Activated T-helper 2 cell treated with anti-CD3 and anti-CD28 coated beads, Interferon-gamma antibody, Interleukin-2, Interleukin-4, amounts not matched to agents 10 μg/mL and 5 μg/mL and 100 μg/mL, durations not matched to agents 14 hours and 24 hours and 36 hours (primary cell): Measurements from ENCODE around the gene PRDX1. TPM values are rescaled to one million over a fixed set of nuclear protein-coding genes. Genes with fewer than 3 reads are reported as not detected.

Source experiments
- DNase-seq: peaks from one replicate; pipeline ENCODE4 v3.0.0; 2021; ENCODE audit warnings: low spot score
- H3K27ac Mint-ChIP-seq: one replicate; pipeline ENCODE4 v1.8.0; 2021; ENCODE audit warnings: mixed read lengths
- H3K27me3 Mint-ChIP-seq: one replicate; pipeline ENCODE4 v1.8.0; 2021; ENCODE audit warnings: low read depth, mixed read lengths
- H3K36me3 Mint-ChIP-seq: one replicate; pipeline ENCODE4 v1.8.0; 2021; ENCODE audit warnings: low read depth, mixed read lengths
- H3K4me1 Mint-ChIP-seq: one replicate; pipeline ENCODE4 v1.8.0; 2021; ENCODE audit warnings: low read depth, mixed read lengths
- H3K4me3 Mint-ChIP-seq: one replicate; pipeline ENCODE4 v1.8.0; 2021; ENCODE audit warnings: low read depth, mild to moderate bottlenecking, moderate library complexity, mixed read lengths
- H3K9me3 Mint-ChIP-seq: one replicate; pipeline ENCODE4 v1.8.0; 2021; ENCODE audit warnings: mixed read lengths
- intact Hi-C: fragments of 100-400 bp; cut with micrococcal nuclease; formaldehyde crosslinking; loops from one replicate; pipeline ENCODE4 v1.15.1; 2023
- total RNA-seq: library from RNA; stranded (reverse); gene quantifications from 2 replicates; pipeline ENCODE4 v1.2.3, GENCODE V29; 2022

PRDX1 gene
- total RNA-seq, 1 donor from 2014 or later = 703 TPM

GRCh38 chr1:45510036-45510971, 11.4 kb downstream of the PRDX1 start:
- intact Hi-C loops = no loop called here
- Mint-ChIP-seq H3K4me1 (peaks cover 6% of the 10 kb centered on the region), H3K27ac (peak overlapping the region; percentile 16), H3K4me3 (no peak overlapping the region), H3K9me3 (no peaks in the 10 kb centered on the region), H3K36me3 (peaks cover 67% of the 10 kb centered on the region), H3K27me3 (no peaks in the 10 kb centered on the region)
- no peak for DNase-seq

- H3K27ac Mint-ChIP-seq = no peak overlapping the region
- no peak for DNase-seq
- no peaks in the 10 kb centered on the region for H3K27me3 Mint-ChIP-seq
- H3K4me1 Mint-ChIP-seq = peaks cover 6% of the 10 kb centered on the region
- H3K36me3 Mint-ChIP-seq = peaks cover 49% of the 10 kb centered on the region
- intact Hi-C loops = no loop called here
- H3K9me3 Mint-ChIP-seq = no peaks in the 10 kb centered on the region
- H3K4me3 Mint-ChIP-seq = no peak overlapping the region
Measured at GRCh38 chr1:45508295-45509151, 13.2 kb downstream of the PRDX1 start.

DNA sequence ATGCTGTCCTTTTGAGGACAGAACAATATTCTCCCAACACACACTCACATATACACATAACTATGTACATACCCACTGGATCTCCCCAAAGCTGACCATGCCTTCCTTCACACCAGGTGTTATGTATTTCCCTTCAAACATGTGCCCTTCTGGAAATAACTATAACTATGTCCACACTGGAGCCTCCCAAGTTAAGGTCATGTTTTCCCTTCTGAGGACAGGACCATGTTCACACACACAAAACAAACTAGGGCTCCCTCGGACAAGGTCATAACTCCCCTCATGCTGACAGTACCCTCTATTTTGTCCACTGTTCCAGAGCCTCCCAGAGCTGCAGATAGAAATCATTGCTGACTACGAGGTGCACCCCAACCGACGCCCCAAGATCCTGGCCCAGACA, 13.8 kb downstream of the PRDX1 start:
- Mint-ChIP-seq H3K4me1 (peaks cover 2% of the 10 kb centered on the region), H3K27me3 (no peaks in the 10 kb centered on the region), H3K9me3 (no peaks in the 10 kb centered on the region), H3K27ac (no peak overlapping the region), H3K36me3 (peaks cover 44% of the 10 kb centered on the region), H3K4me3 (no peak overlapping the region)
- no peak for DNase-seq
- intact Hi-C loops = no loop called here

- intact Hi-C loops = no loop called here
- Mint-ChIP-seq H3K4me3 (no peak overlapping the region), H3K9me3 (no peaks in the 10 kb centered on the region), H3K27me3 (no peaks in the 10 kb centered on the region), H3K4me1 (peaks cover 1% of the 10 kb centered on the region), H3K36me3 (peaks cover 38% of the 10 kb centered on the region), H3K27ac (no peak overlapping the region)
- no peak for DNase-seq
Measured at GRCh38 chr1:45507195-45507594, 14.5 kb downstream of the PRDX1 start.

GRCh38 chr1:45503462-45504360, 18.0 kb downstream of the PRDX1 start:
- H3K4me3 Mint-ChIP-seq = no peak overlapping the region
- peaks cover 31% of the 10 kb centered on the region for H3K4me1 Mint-ChIP-seq
- H3K27me3 Mint-ChIP-seq = no peaks in the 10 kb centered on the region
- H3K9me3 Mint-ChIP-seq = no peaks in the 10 kb centered on the region
- no peak for DNase-seq
- H3K27ac Mint-ChIP-seq = no peak overlapping the region
- H3K36me3 Mint-ChIP-seq = peaks cover 7% of the 10 kb centered on the region
- intact Hi-C loops = no loop called here

DNA sequence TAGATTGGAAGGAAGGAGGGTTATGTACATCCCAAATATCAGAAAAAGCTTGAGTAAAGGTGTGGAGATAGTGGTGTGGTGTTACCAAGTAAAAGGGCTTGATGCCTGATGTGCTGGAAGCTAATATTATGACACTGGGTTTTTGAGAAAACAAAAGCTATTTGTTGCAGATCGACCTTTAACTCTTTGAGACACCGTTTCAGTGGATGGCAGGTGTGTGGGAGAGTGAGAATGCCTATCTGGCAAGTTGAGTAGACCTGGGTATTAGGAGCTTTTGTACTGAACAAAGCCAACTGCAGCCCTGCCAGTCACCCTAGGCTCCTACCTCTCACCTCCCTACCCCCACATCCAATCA, 20.2 kb downstream of the PRDX1 start:
- Mint-ChIP-seq H3K9me3 (no peaks in the 10 kb centered on the region), H3K27ac (no peak overlapping the region), H3K36me3 (peaks cover 1% of the 10 kb centered on the region), H3K4me3 (peak overlapping the region; percentile 87), H3K27me3 (no peaks in the 10 kb centered on the region), H3K4me1 (peaks cover 33% of the 10 kb centered on the region)
- intact Hi-C loops = no loop called here
- DNase-seq = no peak

DNA sequence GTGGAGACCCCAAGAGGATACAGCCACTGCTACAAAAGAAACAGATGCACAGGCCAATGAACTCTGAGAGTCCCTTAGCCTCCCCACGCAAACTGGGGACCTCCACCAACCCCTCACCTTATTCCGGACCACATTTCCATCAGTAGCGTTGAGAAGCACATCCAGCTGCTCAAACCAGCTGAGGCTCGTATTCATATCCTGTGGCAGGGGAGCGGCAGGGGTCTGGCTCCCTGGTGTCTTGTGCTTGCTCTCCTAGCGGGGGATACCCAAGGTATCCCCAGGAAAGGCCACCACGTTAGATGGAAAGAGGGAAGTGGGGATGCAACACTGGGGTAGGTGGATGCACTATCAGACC, 22.3 kb downstream of the PRDX1 start:
- DNase-seq = no peak
- intact Hi-C loops = loop anchor here (10.0 kb wide), 1 partner anchor 295 kb away; the partner anchor contains the start of gene ZSWIM5
- Mint-ChIP-seq H3K27ac (peak overlapping the region; percentile 86), H3K9me3 (no peaks in the 10 kb centered on the region), H3K4me1 (peaks cover 33% of the 10 kb centered on the region), H3K4me3 (peak overlapping the region; percentile 87), H3K36me3 (peaks cover 3% of the 10 kb centered on the region), H3K27me3 (no peaks in the 10 kb centered on the region)

DNA sequence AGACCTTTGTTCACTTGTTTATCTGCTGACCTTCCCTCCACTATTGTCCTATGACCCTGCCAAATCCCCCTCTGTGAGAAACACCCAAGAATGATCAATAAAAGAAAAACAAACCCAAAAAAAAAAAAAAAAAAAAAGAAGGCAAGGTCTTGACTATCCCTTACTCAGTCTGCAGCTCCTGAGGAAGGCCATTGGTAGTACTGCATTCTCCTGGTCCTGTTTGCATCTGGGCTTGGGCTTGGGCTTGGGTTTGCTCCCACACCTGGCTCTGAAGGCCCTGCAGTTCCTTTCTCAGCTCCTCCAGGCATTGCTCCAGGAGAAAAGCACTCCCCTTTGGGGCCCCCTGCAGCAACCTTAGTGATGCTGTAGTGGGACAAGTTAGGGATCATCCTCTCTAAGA, 23.4 kb downstream of the PRDX1 start:
- Mint-ChIP-seq H3K4me3 (peak overlapping the region; percentile 87), H3K36me3 (peaks cover 3% of the 10 kb centered on the region), H3K9me3 (no peaks in the 10 kb centered on the region), H3K4me1 (peaks cover 33% of the 10 kb centered on the region), H3K27me3 (no peaks in the 10 kb centered on the region), H3K27ac (no peak overlapping the region)
- intact Hi-C loops = loop anchor here (10.0 kb wide), 1 partner anchor 293 kb away; the partner anchor contains the start of gene ZSWIM5
- no peak for DNase-seq

DNA sequence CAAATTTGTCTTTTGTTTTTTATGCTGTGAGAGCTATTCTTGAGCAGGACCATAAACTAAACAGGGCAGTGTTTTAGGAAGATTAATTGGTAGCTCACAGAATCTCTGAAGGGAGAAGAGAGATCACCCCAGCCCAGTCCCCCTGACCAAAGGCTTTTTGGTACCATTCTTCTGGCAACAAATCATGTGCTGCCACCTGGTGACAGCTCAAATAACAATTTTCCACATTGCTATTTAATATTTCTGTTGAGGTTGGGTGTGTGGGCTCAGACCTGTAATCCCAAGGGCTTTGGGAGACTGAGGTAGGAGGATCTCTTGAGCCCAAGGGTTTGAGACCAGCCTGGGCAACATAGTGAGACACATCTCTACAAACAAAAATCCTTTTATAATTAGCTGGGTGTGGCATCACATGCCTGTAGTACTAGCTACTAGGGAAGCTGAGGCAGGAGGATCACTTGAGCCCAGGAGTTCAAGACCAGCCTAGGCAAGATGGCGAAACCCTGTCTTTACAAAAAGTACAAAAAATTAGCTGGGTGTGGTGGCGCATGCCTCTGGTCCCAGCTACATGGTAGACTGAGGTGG, 28.5 kb downstream of the PRDX1 start:
- Mint-ChIP-seq H3K27ac (no peak overlapping the region), H3K4me3 (peak overlapping the region; percentile 37), H3K4me1 (peaks cover 8% of the 10 kb centered on the region), H3K9me3 (no peaks in the 10 kb centered on the region), H3K27me3 (peaks cover 6% of the 10 kb centered on the region), H3K36me3 (peaks cover 3% of the 10 kb centered on the region)
- intact Hi-C loops = loop anchor here (1.0 to 10.0 kb wide), 2 partner anchors 133 to 288 kb away; partner anchors contain the start of gene ZSWIM5
- DNase-seq = peak; percentile 34

DNA sequence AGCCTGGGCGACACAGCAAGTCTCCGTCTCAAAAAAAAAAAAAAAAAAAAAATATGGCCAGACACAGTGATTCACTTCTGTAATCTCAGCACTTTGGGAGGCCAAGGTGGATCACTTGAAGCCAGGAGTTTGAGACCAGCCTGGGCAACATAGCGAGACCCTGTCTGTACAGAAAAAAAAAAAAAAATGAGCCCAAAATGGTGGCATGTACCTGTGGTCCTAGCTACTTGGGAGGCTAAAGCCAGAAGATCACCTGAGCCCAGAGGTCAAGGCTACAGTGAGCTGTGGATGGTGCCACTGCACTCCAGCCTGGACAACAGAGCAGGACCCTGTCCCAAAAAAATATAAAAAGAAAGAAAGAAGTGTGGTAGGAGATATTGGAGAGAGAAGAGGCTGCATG, 29.0 kb downstream of the PRDX1 start:
- Mint-ChIP-seq H3K27me3 (peaks cover 8% of the 10 kb centered on the region), H3K4me1 (peaks cover 9% of the 10 kb centered on the region), H3K36me3 (peaks cover 3% of the 10 kb centered on the region), H3K4me3 (no peak overlapping the region), H3K27ac (no peak overlapping the region), H3K9me3 (no peaks in the 10 kb centered on the region)
- DNase-seq = no peak
- intact Hi-C loops = loop anchor here (1.0 to 10.0 kb wide), 2 partner anchors 132 to 288 kb away; partner anchors contain the start of gene ZSWIM5

- Mint-ChIP-seq H3K27ac (no peak overlapping the region), H3K4me1 (peaks cover 9% of the 10 kb centered on the region), H3K27me3 (peaks cover 9% of the 10 kb centered on the region), H3K4me3 (no peak overlapping the region), H3K36me3 (peaks cover 3% of the 10 kb centered on the region), H3K9me3 (no peaks in the 10 kb centered on the region)
- no peak for DNase-seq
- intact Hi-C loops = loop anchor here (1.0 to 10.0 kb wide), 7 partner anchors 9 to 685 kb away; partner anchors contain the start of genes CCDC163, DYNLT4, GPBP1L1 and HECTD3
Measured at GRCh38 chr1:45491487-45492260, 30.0 kb downstream of the PRDX1 start.
